ENCODE measurements around the gene PANK2. TPM values are rescaled to one million over a fixed set of nuclear protein-coding genes. Genes with fewer than 3 reads are reported as not detected.

PANK2 gene
- polyA plus RNA-seq, 1 experiment: 32.2 TPM

DNA sequence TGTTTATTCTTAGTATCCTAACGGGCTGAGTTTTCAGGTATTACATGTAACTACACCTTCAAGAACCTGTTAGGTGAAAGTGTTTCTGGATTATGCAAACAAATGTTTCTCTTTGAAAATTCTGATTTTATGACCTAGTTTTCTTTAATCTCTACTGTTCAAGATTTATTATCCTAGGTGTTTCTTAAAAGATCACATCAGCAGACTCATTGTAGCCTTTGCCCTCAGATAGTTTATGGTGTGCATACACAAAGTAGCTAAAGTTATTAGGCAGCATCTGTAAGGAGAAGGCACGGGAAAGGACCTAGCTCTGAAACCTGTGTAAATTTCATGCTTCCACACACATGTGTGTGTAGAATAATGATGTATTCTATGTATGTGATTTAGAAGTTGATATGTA is 21.7 kb downstream of the PANK2 start:
- H3K4me3 ChIP-seq (ENCODE audit: low read depth, low read length): no peak overlapping the region
- no peaks in the 10 kb centered on the region for H3K27me3 ChIP-seq (ENCODE audit: control insufficient read depth, insufficient read depth, low read length)
- TF ChIP-seq, protein P1, sequence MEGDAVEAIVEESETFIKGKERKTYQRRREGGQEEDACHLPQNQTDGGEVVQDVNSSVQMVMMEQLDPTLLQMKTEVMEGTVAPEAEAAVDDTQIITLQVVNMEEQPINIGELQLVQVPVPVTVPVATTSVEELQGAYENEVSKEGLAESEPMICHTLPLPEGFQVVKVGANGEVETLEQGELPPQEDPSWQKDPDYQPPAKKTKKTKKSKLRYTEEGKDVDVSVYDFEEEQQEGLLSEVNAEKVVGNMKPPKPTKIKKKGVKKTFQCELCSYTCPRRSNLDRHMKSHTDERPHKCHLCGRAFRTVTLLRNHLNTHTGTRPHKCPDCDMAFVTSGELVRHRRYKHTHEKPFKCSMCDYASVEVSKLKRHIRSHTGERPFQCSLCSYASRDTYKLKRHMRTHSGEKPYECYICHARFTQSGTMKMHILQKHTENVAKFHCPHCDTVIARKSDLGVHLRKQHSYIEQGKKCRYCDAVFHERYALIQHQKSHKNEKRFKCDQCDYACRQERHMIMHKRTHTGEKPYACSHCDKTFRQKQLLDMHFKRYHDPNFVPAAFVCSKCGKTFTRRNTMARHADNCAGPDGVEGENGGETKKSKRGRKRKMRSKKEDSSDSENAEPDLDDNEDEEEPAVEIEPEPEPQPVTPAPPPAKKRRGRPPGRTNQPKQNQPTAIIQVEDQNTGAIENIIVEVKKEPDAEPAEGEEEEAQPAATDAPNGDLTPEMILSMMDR (IDR thresholded peaks at IDR 0.05; ENCODE audit: low read depth, low read length): no peak
- ChIA-PET POLR2A (no interaction called here), CTCF (no interaction called here)
- no peak for DNase-seq (ENCODE audit: low read depth, low spot score)
- no peaks in the 10 kb centered on the region for H3K9me3 ChIP-seq (ENCODE audit: control insufficient read depth, insufficient read depth, low read length)
- no peak overlapping the region for H3K27ac ChIP-seq (ENCODE audit: low read depth, low read length)

GRCh38 chr20:3911956-3912355 is 22.8 kb downstream of the PANK2 start:
- Histone ChIP-seq H3K9me3 (ENCODE audit: control insufficient read depth, insufficient read depth, low read length) (no peaks in the 10 kb centered on the region), H3K4me3 (ENCODE audit: low read depth, low read length) (no peak overlapping the region), H3K27ac (ENCODE audit: low read depth, low read length) (no peak overlapping the region), H3K27me3 (ENCODE audit: control insufficient read depth, insufficient read depth, low read length) (no peaks in the 10 kb centered on the region)
- no peak for DNase-seq (ENCODE audit: low read depth, low spot score)
- POLR2A ChIA-PET: no interaction called here
- TF ChIP-seq, protein P1 (IDR thresholded peaks at IDR 0.05; ENCODE audit: low read depth, low read length): no peak
- CTCF ChIA-PET: no interaction called here

DNA sequence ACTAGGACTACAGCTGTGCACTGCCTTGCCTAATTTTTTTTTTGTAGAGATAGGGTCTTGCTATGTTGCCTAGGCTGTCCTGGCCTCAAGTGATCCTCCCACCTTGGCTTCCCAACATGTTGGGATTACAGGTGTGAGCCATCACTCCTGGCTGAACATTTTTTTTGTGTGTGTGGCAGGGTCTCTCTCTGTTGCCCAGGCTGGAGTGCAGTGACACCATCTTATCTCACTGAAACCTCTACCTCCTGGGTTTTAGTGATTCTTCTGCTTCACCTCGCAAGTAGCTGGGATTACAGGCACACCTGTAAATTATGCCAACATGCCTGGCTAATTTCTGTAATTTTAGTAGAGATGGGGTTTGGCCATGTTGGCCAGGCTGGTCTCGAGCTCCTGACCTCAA is 25.3 kb downstream of the PANK2 start:
- Histone ChIP-seq H3K9me3 (ENCODE audit: control insufficient read depth, insufficient read depth, low read length) (no peaks in the 10 kb centered on the region), H3K27me3 (ENCODE audit: control insufficient read depth, insufficient read depth, low read length) (no peaks in the 10 kb centered on the region), H3K4me3 (ENCODE audit: low read depth, low read length) (no peak overlapping the region), H3K27ac (ENCODE audit: low read depth, low read length) (no peak overlapping the region)
- POLR2A ChIA-PET: no interaction called here
- TF ChIP-seq, protein P1 (IDR thresholded peaks at IDR 0.05; ENCODE audit: low read depth, low read length): no peak
- CTCF ChIA-PET: no interaction called here
- no peak for DNase-seq (ENCODE audit: low read depth, low spot score)

DNA sequence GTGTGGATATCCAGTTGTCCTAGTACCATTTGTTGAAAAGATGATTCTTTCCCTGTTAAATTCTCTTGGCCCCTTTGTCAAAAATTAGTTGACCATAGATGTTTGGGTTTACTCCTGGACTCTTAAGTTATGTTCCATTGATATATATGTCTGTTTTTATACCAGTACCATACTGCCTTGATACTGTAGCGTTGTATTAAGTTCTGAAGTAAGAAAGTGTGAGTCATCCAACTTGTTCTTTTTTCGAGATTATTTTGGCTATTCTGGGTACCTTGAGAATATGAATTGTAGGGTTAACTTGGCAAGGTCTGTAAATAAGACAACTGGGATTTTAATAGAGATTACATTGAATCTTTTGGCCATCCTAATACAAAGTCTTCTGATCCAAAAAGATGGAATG is 26.5 kb downstream of the PANK2 start:
- ChIA-PET POLR2A (no interaction called here), CTCF (no interaction called here)
- no peaks in the 10 kb centered on the region for H3K27me3 ChIP-seq (ENCODE audit: control insufficient read depth, insufficient read depth, low read length)
- TF ChIP-seq, protein P1 (IDR thresholded peaks at IDR 0.05; ENCODE audit: low read depth, low read length): no peak
- no peak overlapping the region for H3K27ac ChIP-seq (ENCODE audit: low read depth, low read length)
- no peak for DNase-seq (ENCODE audit: low read depth, low spot score)
- H3K4me3 ChIP-seq (ENCODE audit: low read depth, low read length): no peak overlapping the region
- no peaks in the 10 kb centered on the region for H3K9me3 ChIP-seq (ENCODE audit: control insufficient read depth, insufficient read depth, low read length)

GRCh38 chr20:3916364-3916763 is 27.2 kb downstream of the PANK2 start:
- Histone ChIP-seq H3K4me3 (ENCODE audit: low read depth, low read length) (no peak overlapping the region), H3K9me3 (ENCODE audit: control insufficient read depth, insufficient read depth, low read length) (no peaks in the 10 kb centered on the region), H3K27me3 (ENCODE audit: control insufficient read depth, insufficient read depth, low read length) (no peaks in the 10 kb centered on the region), H3K27ac (ENCODE audit: low read depth, low read length) (no peak overlapping the region)
- ChIA-PET CTCF (interaction anchor here (1.1 kb wide), 1 partner anchor 169 kb away, joined by 4 read pairs; no protein-coding TSS in a partner anchor), POLR2A (interaction anchor here (0.7 kb wide), 1 partner anchor 12 kb away, joined by 3 read pairs; no protein-coding TSS in a partner anchor)
- TF ChIP-seq, protein P1 (IDR thresholded peaks at IDR 0.05; ENCODE audit: low read depth, low read length): no peak
- no peak for DNase-seq (ENCODE audit: low read depth, low spot score)

All from AG04450 (cell line).